Brain pericyte (primary cell): ENCODE results near the gene RUVBL2.

Experiments used
- DNase-seq: peaks from one replicate; pipeline ENCODE4 v3.0.0-alpha.2; 2012; ENCODE audit warnings: low read depth, low spot score

Gene RUVBL2

DNA sequence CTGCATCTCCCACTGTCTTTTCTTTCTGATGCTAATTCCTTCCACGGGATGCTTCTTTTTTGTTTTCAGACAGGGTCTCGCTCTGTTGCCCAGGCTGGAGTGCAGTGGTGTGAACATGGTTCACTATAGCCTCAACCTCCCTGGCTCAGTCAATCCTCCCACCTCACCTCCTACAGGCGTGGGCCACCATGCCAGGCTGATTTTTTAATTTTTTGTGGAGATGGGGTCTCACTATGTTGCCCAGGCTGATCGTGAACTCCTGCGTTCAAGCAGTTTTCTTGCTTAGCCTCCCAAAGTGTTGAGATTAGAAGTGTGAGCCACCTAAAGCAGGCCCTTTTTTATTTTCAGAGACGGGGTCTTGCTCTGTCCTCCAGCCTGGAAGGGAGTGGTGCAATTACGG, 5.4 kb upstream of the RUVBL2 start:
- DNase-seq = no peak

GRCh38 chr19:48988860-48989259, 4.8 kb upstream of the RUVBL2 start:
- no peak for DNase-seq

DNA sequence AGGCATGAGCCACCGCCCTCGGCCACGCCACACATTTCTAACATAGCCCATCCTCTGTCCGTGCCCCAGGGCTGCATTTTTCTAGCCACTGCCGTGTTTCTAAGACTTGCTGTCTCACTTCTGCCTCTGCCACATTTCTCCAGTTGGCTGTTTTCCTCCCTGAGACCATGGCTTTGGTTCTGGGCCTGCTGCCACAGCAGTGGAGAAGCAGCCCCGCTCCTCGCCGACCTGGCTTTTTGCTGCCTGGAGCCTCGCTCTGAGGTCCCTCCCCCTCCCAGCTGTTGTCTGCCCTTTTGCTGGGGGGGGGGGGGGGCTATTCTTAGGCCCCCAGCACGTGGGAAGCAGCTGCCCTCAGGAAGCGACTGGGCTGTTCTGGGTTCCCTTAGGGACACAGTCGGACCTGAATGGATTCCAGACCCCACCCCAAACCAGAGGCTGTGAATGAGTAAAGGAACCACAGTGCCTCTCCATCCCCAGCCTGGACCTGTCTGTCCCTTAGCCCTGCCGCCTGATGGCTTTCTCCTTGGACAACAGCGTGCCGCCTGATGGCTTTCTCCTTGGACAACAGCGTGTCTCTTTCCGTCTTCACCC, 3.9 kb upstream of the RUVBL2 start:
- DNase-seq = no peak

GRCh38 chr19:48990400-48990799, 3.3 kb upstream of the RUVBL2 start:
- no peak for DNase-seq

GRCh38 chr19:48991011-48991609, 2.6 kb upstream of the RUVBL2 start:
- DNase-seq = no peak

- DNase-seq = no peak
Measured at GRCh38 chr19:48991873-48992580, 1.7 kb upstream of the RUVBL2 start.

GRCh38 chr19:48992581-48993174, 1.0 kb upstream of the RUVBL2 start:
- DNase-seq = no peak

- DNase-seq = no peak
Measured at GRCh38 chr19:48994035-48994386, 324 bp downstream of the RUVBL2 start.

DNA sequence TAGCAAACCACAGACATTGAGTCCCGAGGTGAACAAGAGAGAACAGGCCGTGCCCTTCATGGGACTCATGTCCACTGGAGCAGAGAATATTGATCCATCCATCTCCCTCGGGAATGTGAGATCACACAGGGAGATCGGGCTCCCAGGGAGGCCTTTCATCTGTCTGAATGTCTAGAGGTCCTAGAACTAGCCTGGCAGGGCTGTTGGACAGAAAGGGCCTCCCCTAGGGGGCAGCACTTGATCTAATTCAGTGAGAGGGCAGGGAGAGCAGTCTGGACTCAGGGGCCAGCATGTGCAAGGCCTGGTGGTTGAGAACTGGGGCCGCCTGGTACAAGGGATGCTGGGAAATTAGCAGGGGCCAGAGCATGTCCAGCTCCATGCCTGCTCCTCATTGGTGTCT, 4.3 kb downstream of the RUVBL2 start:
- DNase-seq = no peak

- DNase-seq = no peak
Measured at GRCh38 chr19:48999481-49000325, 6.0 kb downstream of the RUVBL2 start.

DNA sequence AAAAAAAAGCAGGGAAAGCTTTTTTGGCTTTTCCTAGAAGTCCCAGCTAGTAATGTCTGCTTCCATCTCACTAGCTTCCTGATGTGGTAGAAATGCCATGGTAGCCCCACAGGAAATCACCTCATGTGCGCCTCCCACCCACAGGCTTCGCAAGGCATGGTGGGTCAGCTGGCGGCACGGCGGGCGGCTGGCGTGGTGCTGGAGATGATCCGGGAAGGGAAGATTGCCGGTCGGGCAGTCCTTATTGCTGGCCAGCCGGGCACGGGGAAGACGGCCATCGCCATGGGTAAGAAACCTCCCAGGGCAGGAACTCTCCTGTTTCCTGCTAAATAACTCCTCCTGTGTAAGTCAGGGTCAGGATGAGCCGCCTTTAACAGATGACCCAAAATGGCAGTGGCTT, 10.4 kb downstream of the RUVBL2 start:
- DNase-seq = no peak

DNA sequence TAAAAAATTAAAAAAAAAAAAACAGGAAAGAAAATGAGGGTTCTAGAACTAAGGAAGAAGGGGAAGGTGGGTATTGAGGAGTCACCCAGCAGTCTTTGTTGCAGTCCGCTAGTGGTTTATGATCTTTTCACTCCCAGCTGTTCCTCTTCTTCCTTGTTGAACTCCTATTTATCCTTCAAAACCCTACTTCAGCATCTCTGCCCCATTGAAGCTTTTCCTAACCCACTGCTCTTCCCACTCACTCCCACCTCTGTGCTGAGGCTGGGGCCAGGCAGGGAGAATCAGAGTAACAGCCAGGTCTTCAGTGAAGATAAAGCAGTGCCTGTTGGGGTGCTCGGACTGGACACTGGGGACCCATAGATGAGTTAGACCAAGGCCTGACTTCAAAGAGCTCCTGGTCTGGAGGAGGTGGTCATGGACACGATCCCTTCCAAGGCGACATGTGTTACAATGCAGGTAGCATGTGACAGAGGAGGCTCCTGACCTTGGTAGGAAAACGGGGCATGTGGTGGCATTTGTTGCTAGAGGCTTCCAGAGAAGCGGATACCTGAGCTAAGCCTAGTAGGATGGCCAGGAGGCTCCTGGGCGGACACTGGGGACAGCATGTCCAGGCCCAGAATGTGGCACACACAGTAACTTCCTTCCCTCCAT, 11.4 kb downstream of the RUVBL2 start:
- DNase-seq = no peak

GRCh38 chr19:49006905-49007304, 13.2 kb downstream of the RUVBL2 start:
- no peak for DNase-seq

GRCh38 chr19:49009828-49010227, 16.1 kb downstream of the RUVBL2 start:
- DNase-seq = no peak

- DNase-seq = no peak
Measured at GRCh38 chr19:49010453-49010852, 16.8 kb downstream of the RUVBL2 start.

- DNase-seq = no peak
Measured at GRCh38 chr19:49011194-49011593, 17.5 kb downstream of the RUVBL2 start.

- DNase-seq = no peak
Measured at GRCh38 chr19:49014123-49014869, 20.6 kb downstream of the RUVBL2 start.

DNA sequence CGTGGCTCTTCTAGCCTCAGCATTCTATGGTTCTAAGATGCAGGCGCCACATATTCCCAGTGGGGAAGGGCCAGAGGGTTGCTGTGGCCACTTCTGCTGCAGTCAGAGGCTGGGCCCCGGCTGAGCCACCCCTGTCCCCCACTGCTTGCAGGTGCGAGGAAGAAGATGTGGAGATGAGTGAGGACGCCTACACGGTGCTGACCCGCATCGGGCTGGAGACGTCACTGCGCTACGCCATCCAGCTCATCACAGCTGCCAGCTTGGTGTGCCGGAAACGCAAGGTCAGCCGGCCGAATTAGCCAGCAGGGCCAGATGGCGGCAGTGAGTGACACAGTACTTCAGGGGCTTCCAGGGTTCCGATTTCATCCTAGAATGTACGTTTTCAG, 21.2 kb downstream of the RUVBL2 start:
- DNase-seq = no peak

DNA sequence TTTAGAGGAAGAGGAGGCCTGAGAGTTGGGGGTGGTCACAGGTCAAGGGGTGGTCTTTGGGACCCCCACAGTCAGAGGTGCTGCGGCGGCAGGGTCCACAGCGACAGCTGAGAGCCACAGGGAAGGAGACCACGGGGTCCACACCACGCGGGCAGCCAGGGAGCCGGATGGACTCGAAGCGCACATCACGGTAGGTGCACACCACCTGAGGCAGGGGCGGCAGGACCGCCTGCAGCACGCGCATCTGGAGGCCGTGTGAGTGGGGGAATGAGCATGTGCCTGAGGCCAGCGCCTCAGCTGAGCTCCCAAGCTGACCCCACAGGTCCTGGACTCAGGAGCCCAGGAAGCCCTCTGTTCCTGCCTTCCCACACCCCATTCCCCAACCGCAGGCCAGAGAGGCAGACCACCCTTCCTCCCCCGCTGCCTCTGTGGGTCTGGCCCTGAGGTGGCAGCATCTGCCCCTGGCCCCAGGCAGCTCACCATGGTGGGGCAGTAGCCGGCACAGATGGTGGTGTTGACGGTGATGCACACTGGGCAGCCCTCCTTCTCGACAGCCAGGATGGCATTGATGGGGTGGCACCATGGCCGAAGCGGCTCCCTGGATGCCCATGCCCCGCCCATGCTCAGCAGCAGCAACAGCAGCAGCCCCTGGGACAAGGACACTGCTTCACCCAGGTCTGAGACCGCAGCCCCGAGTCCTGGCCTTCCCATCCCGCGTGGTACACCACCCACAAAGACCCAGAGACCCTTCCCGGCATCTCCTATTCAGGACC, 22.6 kb downstream of the RUVBL2 start:
- no peak for DNase-seq

- DNase-seq = no peak
Measured at GRCh38 chr19:49017041-49017665, 23.5 kb downstream of the RUVBL2 start, which contains the start of gene LHB. LHB (minus strand) TSS chr19:49017091; CDS start chr19:49017081, 10 bp downstream.
